GM19193 (cell line): ENCODE results near the gene FRMD6.

Source experiments
- POLR2A ChIP-seq: IDR thresholded peaks from 4 replicates; pipeline ENCODE4 v1.6.1; 2011; ENCODE audit not compliant: insufficient read depth, insufficient read length; ENCODE audit errors: extremely low read depth

FRMD6 gene

GRCh38 chr14:51776102-51776894 lies 124.6 kb downstream of the FRMD6 start:
- no peak for TF ChIP-seq POLR2A

GRCh38 chr14:51780006-51780692 lies 128.4 kb downstream of the FRMD6 start:
- TF ChIP-seq POLR2A = no peak
